Measurements from ENCODE around the gene FBXO48.

The FBXO48 gene

GRCh38 chr2:68426446-68426845 is 40.6 kb downstream of the FBXO48 start:
- no peaks in the 10 kb centered on the region for H3K4me1 ChIP-seq
- H3K36me3 ChIP-seq (replicated peaks), result no peaks in the 10 kb centered on the region
- DNase-seq (ENCODE audit: low spot score in 2 of 2), result no peak
- no peak overlapping the region for H3K4me3 ChIP-seq
- H3K27me3 ChIP-seq (ENCODE audit: low read depth), result peaks cover 9% of the 10 kb centered on the region
- in situ Hi-C loops (cut with MboI; ENCODE audit: low sequenced_read_pairs), result loop anchor here (25.0 kb wide), 1 partner anchor 314 kb away; no protein-coding TSS in a partner anchor
- no peaks in the 10 kb centered on the region for H3K9me3 ChIP-seq

- no peaks in the 10 kb centered on the region for H3K4me1 ChIP-seq
- no peak for DNase-seq (ENCODE audit: low spot score in 2 of 2)
- H3K36me3 ChIP-seq (replicated peaks), result no peaks in the 10 kb centered on the region
- no peak overlapping the region for H3K4me3 ChIP-seq
- no peaks in the 10 kb centered on the region for H3K9me3 ChIP-seq
- in situ Hi-C loops (cut with MboI; ENCODE audit: low sequenced_read_pairs), result loop anchor here (25.0 kb wide), 1 partner anchor 313 kb away; no protein-coding TSS in a partner anchor
- H3K27me3 ChIP-seq (ENCODE audit: low read depth), result peaks cover 12% of the 10 kb centered on the region
Observed at GRCh38 chr2:68425503-68425902, 41.6 kb downstream of the FBXO48 start.

GRCh38 chr2:68423966-68424650 is 43.0 kb downstream of the FBXO48 start:
- no peaks in the 10 kb centered on the region for H3K36me3 ChIP-seq (replicated peaks)
- no peaks in the 10 kb centered on the region for H3K9me3 ChIP-seq
- DNase-seq (ENCODE audit: low spot score in 2 of 2), result no peak
- H3K4me3 ChIP-seq, result no peak overlapping the region
- H3K4me1 ChIP-seq, result no peaks in the 10 kb centered on the region
- H3K27me3 ChIP-seq (ENCODE audit: low read depth), result peaks cover 12% of the 10 kb centered on the region
- in situ Hi-C loops (cut with MboI; ENCODE audit: low sequenced_read_pairs), result no loop called here

GRCh38 chr2:68420254-68420910 is 46.7 kb downstream of the FBXO48 start:
- no peak for DNase-seq (ENCODE audit: low spot score in 2 of 2)
- Histone ChIP-seq H3K9me3 (no peaks in the 10 kb centered on the region), H3K4me3 (no peak overlapping the region), H3K36me3 (replicated peaks) (no peaks in the 10 kb centered on the region), H3K27me3 (ENCODE audit: low read depth) (peaks cover 12% of the 10 kb centered on the region), H3K4me1 (no peaks in the 10 kb centered on the region)
- in situ Hi-C loops (cut with MboI; ENCODE audit: low sequenced_read_pairs), result no loop called here

- Histone ChIP-seq H3K27me3 (ENCODE audit: low read depth) (peaks cover 7% of the 10 kb centered on the region), H3K4me1 (no peaks in the 10 kb centered on the region), H3K4me3 (no peak overlapping the region), H3K36me3 (replicated peaks) (no peaks in the 10 kb centered on the region), H3K9me3 (no peaks in the 10 kb centered on the region)
- no peak for DNase-seq (ENCODE audit: low spot score in 2 of 2)
- in situ Hi-C loops (cut with MboI; ENCODE audit: low sequenced_read_pairs), result no loop called here
Observed at GRCh38 chr2:68418855-68419254, 48.2 kb downstream of the FBXO48 start.

- no peak for DNase-seq (ENCODE audit: low spot score in 2 of 2)
- Histone ChIP-seq H3K9me3 (no peaks in the 10 kb centered on the region), H3K27me3 (ENCODE audit: low read depth) (peaks cover 4% of the 10 kb centered on the region; the same call in 1 of the 2 replicates), H3K36me3 (replicated peaks) (no peaks in the 10 kb centered on the region), H3K4me3 (no peak overlapping the region), H3K4me1 (no peaks in the 10 kb centered on the region)
- in situ Hi-C loops (cut with MboI; ENCODE audit: low sequenced_read_pairs), result no loop called here
Observed at GRCh38 chr2:68418419-68418818, 48.7 kb downstream of the FBXO48 start.

- Histone ChIP-seq H3K9me3 (no peaks in the 10 kb centered on the region), H3K36me3 (replicated peaks) (no peaks in the 10 kb centered on the region), H3K27me3 (ENCODE audit: low read depth) (peaks cover 4% of the 10 kb centered on the region; the same call in 1 of the 2 replicates), H3K4me3 (no peak overlapping the region), H3K4me1 (no peaks in the 10 kb centered on the region)
- in situ Hi-C loops (cut with MboI; ENCODE audit: low sequenced_read_pairs), result no loop called here
- no peak for DNase-seq (ENCODE audit: low spot score in 2 of 2)
Observed at GRCh38 chr2:68417926-68418325, 49.2 kb downstream of the FBXO48 start.

- no peak overlapping the region for H3K4me3 ChIP-seq
- no peaks in the 10 kb centered on the region for H3K36me3 ChIP-seq (replicated peaks)
- no peaks in the 10 kb centered on the region for H3K9me3 ChIP-seq
- no peak for DNase-seq (ENCODE audit: low spot score in 2 of 2)
- in situ Hi-C loops (cut with MboI; ENCODE audit: low sequenced_read_pairs), result no loop called here
- H3K27me3 ChIP-seq (ENCODE audit: low read depth), result peaks cover 4% of the 10 kb centered on the region; the same call in 1 of the 2 replicates
- H3K4me1 ChIP-seq, result no peaks in the 10 kb centered on the region
Observed at GRCh38 chr2:68416081-68416675, 50.9 kb downstream of the FBXO48 start.

GRCh38 chr2:68415521-68415920 is 51.6 kb downstream of the FBXO48 start:
- Histone ChIP-seq H3K36me3 (replicated peaks) (no peaks in the 10 kb centered on the region), H3K4me3 (no peak overlapping the region), H3K9me3 (no peaks in the 10 kb centered on the region), H3K27me3 (ENCODE audit: low read depth) (no peaks in the 10 kb centered on the region), H3K4me1 (no peaks in the 10 kb centered on the region)
- no peak for DNase-seq (ENCODE audit: low spot score in 2 of 2)
- in situ Hi-C loops (cut with MboI; ENCODE audit: low sequenced_read_pairs), result no loop called here

GRCh38 chr2:68414876-68415275 is 52.2 kb downstream of the FBXO48 start:
- no peaks in the 10 kb centered on the region for H3K9me3 ChIP-seq
- H3K4me3 ChIP-seq, result no peak overlapping the region
- no peak for DNase-seq (ENCODE audit: low spot score in 2 of 2)
- H3K27me3 ChIP-seq (ENCODE audit: low read depth), result no peaks in the 10 kb centered on the region
- H3K36me3 ChIP-seq (replicated peaks), result no peaks in the 10 kb centered on the region
- in situ Hi-C loops (cut with MboI; ENCODE audit: low sequenced_read_pairs), result no loop called here
- H3K4me1 ChIP-seq, result no peaks in the 10 kb centered on the region

GRCh38 chr2:68414452-68414851 is 52.6 kb downstream of the FBXO48 start:
- in situ Hi-C loops (cut with MboI; ENCODE audit: low sequenced_read_pairs), result no loop called here
- Histone ChIP-seq H3K4me3 (no peak overlapping the region), H3K36me3 (replicated peaks) (no peaks in the 10 kb centered on the region), H3K4me1 (no peaks in the 10 kb centered on the region), H3K27me3 (ENCODE audit: low read depth) (no peaks in the 10 kb centered on the region), H3K9me3 (no peaks in the 10 kb centered on the region)
- no peak for DNase-seq (ENCODE audit: low spot score in 2 of 2)

GRCh38 chr2:68413466-68413865 is 53.6 kb downstream of the FBXO48 start:
- Histone ChIP-seq H3K36me3 (replicated peaks) (no peaks in the 10 kb centered on the region), H3K9me3 (no peaks in the 10 kb centered on the region), H3K4me3 (no peak overlapping the region), H3K27me3 (ENCODE audit: low read depth) (0 out of 2 replicates have a peak, but pooled peaks cover 3% of the 10 kb centered on the region), H3K4me1 (no peaks in the 10 kb centered on the region)
- no peak for DNase-seq (ENCODE audit: low spot score in 2 of 2)
- in situ Hi-C loops (cut with MboI; ENCODE audit: low sequenced_read_pairs), result no loop called here

- no peaks in the 10 kb centered on the region for H3K36me3 ChIP-seq (replicated peaks)
- no peaks in the 10 kb centered on the region for H3K4me1 ChIP-seq
- H3K9me3 ChIP-seq, result no peaks in the 10 kb centered on the region
- DNase-seq (ENCODE audit: low spot score in 2 of 2), result no peak
- in situ Hi-C loops (cut with MboI; ENCODE audit: low sequenced_read_pairs), result no loop called here
- no peak overlapping the region for H3K4me3 ChIP-seq
- H3K27me3 ChIP-seq (ENCODE audit: low read depth), result 0 out of 2 replicates have a peak, but pooled peaks cover 3% of the 10 kb centered on the region
Observed at GRCh38 chr2:68412127-68412819, 54.8 kb downstream of the FBXO48 start.

Measured in HAP-1 (cell line).